ENCODE measurements around the gene GABRR1. TPM values are rescaled to one million over a fixed set of nuclear protein-coding genes. Genes with fewer than 3 reads are reported as not detected.
"Not testable (repeated sequence)": the region's sequence is repeated elsewhere in the genome, so short reads cannot be mapped to it uniquely, and the experiment has no call there.

GABRR1 gene
- total RNA-seq, 2 donors from 2014 or later = not detected

DNA sequence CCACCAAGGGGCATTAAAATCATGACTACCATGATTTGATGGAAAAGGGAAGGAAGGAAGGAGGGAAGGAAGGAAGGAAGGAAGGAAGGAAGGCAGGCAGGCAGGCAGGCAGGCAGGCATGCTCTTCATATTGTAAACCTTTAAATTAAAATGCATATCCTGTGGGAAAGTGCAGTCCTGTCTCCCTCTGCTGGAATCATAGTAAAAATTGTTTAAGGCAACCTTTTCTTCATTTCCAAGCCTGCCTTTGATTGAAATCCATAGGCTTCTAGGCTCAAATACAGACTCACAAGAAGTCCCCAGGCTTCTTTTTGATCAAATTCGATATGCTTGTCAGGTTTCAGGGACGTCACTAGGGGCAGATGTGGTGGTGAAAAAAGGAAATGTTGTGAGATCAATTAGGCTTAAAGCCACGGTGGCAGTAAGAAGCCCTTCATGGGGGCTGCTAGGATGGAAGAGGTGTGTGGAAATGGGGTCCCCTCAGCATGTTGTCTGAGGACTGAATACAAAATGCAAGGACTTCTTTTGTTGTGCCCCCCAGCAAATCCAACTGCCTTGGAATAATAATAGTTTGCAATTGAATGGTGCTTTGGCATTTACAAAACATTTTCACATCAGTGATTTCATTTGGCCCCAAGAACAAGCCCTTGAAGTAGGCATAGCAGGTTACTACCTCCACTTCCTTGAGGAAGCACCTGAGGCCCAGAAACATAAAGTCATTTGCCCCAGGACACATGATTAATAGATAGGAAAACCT, 25.6 kb upstream of the GABRR1 start:
- H3K4me3 Mint-ChIP-seq = no peak overlapping the region
- H3K27ac Mint-ChIP-seq = no peak overlapping the region
- no peak for ATAC-seq
- peaks cover 5 to 8% of the 10 kb centered on the region in 2 donors for H3K27me3 Mint-ChIP-seq
- peaks cover 13 to 14% of the 10 kb centered on the region in 2 donors for H3K4me1 Mint-ChIP-seq (ENCODE audit: low read depth in 2 of 2)
- H3K36me3 Mint-ChIP-seq = no peaks in the 10 kb centered on the region
- no peaks in the 10 kb centered on the region for H3K9me3 Mint-ChIP-seq
- no peak for DNase-seq (ENCODE audit: low spot score)

DNA sequence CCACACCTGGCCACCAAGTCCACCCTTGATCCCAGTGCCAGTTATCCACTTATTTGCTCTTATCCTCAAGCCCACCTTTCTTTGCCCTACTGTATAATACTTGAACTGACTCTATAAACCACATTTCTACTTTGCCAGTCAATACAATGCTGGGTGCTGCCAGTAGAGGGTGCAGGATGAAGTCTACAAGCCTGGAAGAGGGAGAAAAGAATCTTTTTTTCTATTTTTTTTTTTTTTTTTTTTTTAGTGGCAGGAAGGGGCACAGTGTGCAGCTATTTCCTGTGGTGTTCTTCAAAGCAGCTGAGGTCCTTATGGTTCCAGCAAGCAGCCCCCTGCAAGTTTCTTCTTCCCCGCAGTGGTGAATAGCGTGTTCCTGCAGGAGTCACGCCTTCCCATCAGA, 22.2 kb upstream of the GABRR1 start:
- Mint-ChIP-seq H3K4me3 (no peak overlapping the region), H3K36me3 (no peaks in the 10 kb centered on the region), H3K4me1 (ENCODE audit: low read depth in 2 of 2) (peaks cover 13 to 14% of the 10 kb centered on the region in 2 donors), H3K9me3 (no peaks in the 10 kb centered on the region), H3K27ac (no peak overlapping the region), H3K27me3 (peaks cover 8 to 17% of the 10 kb centered on the region in 2 donors)
- ATAC-seq (peak; percentile 24 to 48), DNase-seq (ENCODE audit: low spot score) (no peak)

DNA sequence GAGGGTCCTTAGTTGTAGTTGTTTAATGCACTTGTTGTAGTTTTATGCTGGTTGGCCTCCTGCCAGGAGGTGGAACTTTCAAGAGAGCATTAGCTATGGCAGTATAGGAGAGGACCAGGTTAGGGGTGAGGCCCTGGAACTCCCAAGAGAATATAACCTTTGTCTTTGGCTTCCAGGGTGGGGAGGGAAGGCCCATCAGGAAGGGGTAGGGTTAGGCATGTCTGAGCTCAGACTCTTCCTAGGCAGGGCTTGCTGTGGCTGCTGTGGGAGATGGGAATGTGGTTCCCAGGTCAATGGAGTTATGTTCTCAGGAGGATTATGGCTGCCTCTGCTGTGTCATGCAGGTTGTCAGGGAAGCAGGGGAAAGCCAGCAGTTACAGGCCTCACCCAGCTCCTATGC, 20.0 kb upstream of the GABRR1 start:
- H3K27ac Mint-ChIP-seq = no peak overlapping the region
- peaks cover 5% of the 10 kb centered on the region for H3K36me3 Mint-ChIP-seq
- peaks cover 19 to 21% of the 10 kb centered on the region in 2 donors for H3K4me1 Mint-ChIP-seq (ENCODE audit: low read depth in 2 of 2)
- DNase-seq (ENCODE audit: low spot score) (no peak), ATAC-seq (no peak)
- H3K27me3 Mint-ChIP-seq = peaks cover 18 to 21% of the 10 kb centered on the region in 2 donors
- no peaks in the 10 kb centered on the region for H3K9me3 Mint-ChIP-seq
- H3K4me3 Mint-ChIP-seq = no peak overlapping the region

DNA sequence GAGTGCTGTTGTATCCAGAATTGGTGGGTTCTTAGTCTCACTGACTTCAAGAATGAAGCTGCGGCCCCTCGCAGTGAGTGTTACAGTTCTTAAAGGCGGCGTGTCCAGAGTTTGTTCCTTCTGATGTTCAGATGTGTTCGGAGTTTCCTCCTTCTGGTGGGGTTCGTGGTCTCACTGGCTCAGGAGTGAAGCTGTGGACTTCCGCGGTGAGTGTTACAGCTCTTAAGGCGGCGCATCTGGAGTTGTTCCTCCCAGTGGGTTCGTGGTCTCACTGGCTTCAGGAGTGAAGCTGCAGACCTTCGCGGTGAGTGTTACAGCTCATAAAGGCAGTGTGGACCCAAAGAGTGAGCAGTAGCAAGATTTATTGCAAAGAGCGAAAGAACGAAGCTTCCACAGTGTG, 16.4 kb upstream of the GABRR1 start:
- H3K4me1 Mint-ChIP-seq (ENCODE audit: low read depth in 2 of 2); H3K36me3 Mint-ChIP-seq; H3K27ac Mint-ChIP-seq; ATAC-seq; DNase-seq (ENCODE audit: low spot score); H3K9me3 Mint-ChIP-seq: not testable (repeated sequence)
- peaks cover 21 to 30% of the 10 kb centered on the region in 2 donors for H3K27me3 Mint-ChIP-seq
- H3K4me3 Mint-ChIP-seq = peak overlapping the region; percentile 72

DNA sequence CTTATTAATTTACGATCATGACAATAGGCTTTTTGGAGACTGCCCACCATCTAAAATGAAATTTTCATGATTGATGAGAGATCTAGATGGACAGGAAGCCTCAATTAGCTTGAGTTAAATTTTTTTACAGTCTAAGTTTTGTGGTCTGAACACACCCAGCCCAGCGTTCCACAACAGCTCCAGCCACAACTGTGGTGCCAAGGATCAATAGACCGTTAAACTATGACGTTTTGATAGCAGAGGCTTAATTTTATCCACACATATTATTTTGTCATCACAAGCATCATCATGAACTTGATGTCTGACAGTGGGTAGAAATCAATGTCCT, 5.5 kb upstream of the GABRR1 start:
- Mint-ChIP-seq H3K27ac (no peak overlapping the region), H3K9me3 (no peaks in the 10 kb centered on the region), H3K4me1 (ENCODE audit: low read depth in 2 of 2) (no peaks in the 10 kb centered on the region), H3K27me3 (peaks cover 0 to 9% of the 10 kb centered on the region in 2 donors), H3K36me3 (no peaks in the 10 kb centered on the region), H3K4me3 (no peak overlapping the region)
- no peak for ATAC-seq
- no peak for DNase-seq (ENCODE audit: low spot score)

DNA sequence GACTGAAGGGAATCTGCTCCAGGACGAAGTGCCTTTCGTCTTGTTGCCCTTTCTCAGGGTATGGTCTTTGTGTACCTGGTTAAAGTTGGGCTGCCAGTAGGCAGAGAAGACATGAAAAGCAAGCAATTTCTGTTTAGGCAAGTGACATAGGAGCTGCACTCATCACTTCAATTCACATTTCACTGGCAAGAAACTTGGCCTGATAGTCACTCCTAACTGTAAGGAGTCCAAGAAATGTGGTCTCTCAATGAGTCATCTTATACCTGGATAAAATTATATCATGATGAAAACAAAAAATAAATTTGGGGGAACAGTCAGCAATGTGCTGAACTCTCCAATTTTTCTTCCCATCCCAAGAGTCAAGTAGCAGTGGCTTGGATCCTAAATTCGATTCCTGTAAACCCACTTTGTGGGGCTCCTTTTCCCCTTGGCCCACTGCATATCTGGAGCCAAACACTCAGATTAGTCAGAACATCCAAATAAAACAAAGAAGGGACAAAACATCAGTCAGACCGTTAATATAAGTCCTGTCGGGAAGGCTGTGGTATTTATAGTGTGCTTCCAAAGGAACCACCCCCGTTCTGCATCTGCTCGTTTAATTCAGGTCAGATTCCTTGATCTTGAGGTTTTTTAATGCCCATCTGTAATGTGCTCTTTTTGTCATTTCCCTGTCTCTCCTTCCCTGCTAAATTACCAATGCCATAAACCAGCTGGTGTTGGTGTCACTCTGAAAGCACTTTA, 5.0 kb upstream of the GABRR1 start:
- DNase-seq (ENCODE audit: low spot score) = no peak
- no peak overlapping the region for H3K4me3 Mint-ChIP-seq
- no peaks in the 10 kb centered on the region for H3K9me3 Mint-ChIP-seq
- peaks cover 0 to 15% of the 10 kb centered on the region in 2 donors for H3K27me3 Mint-ChIP-seq
- peak in 1 of 2 donors; percentile 36 for ATAC-seq
- no peaks in the 10 kb centered on the region for H3K36me3 Mint-ChIP-seq
- H3K4me1 Mint-ChIP-seq (ENCODE audit: low read depth in 2 of 2) = no peaks in the 10 kb centered on the region
- H3K27ac Mint-ChIP-seq = no peak overlapping the region

DNA sequence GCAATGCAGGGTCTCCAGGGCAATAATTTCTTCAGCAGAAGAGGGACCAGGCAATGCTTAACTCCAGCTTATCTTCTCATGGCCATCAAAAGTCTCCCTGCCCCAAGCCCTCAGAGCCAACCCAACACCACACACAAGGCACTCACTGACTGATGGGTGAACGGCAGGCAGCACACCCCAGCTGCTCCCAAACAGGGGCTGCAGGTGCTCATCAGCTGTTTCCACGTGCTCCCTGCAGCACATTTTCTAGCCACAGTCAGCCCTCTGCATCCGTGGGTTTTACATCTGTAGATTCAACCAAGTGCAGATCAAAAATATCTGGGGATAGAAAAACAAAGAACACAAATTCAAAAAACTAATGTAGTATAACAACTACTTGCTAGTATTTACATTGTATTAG, 4.0 kb upstream of the GABRR1 start:
- Mint-ChIP-seq H3K36me3 (no peaks in the 10 kb centered on the region), H3K4me3 (no peak overlapping the region), H3K27me3 (peaks cover 0 to 18% of the 10 kb centered on the region in 2 donors), H3K27ac (no peak overlapping the region), H3K4me1 (ENCODE audit: low read depth in 2 of 2) (no peaks in the 10 kb centered on the region), H3K9me3 (no peaks in the 10 kb centered on the region)
- ATAC-seq (peak in 1 of 2 donors; percentile 40), DNase-seq (ENCODE audit: low spot score) (no peak)

DNA sequence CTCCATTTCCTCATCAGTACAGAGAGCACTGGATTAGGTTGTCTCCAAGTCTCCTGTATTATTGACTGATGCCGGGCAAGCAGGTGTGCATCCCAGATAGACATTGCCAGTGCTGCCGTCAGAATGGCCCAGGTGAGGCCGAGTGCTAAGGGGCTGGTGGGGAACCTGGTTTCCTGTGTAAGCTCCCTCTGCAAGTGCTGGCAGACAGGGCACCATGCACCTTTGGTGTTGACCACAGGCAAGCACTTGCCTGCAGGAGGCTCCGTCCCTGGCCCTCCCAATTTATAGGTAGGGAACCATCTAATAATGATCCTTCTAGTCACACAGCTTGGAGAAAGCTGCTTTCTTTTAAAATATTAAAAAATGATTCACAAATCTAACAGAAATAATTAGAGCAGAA, 747 bp downstream of the GABRR1 start:
- H3K27me3 Mint-ChIP-seq = peaks cover 12 to 33% of the 10 kb centered on the region in 2 donors
- H3K4me1 Mint-ChIP-seq (ENCODE audit: low read depth in 2 of 2) = no peaks in the 10 kb centered on the region
- no peak overlapping the region for H3K4me3 Mint-ChIP-seq
- ATAC-seq = no peak
- no peak for DNase-seq (ENCODE audit: low spot score)
- no peak overlapping the region for H3K27ac Mint-ChIP-seq
- no peaks in the 10 kb centered on the region for H3K9me3 Mint-ChIP-seq
- H3K36me3 Mint-ChIP-seq = no peaks in the 10 kb centered on the region

DNA sequence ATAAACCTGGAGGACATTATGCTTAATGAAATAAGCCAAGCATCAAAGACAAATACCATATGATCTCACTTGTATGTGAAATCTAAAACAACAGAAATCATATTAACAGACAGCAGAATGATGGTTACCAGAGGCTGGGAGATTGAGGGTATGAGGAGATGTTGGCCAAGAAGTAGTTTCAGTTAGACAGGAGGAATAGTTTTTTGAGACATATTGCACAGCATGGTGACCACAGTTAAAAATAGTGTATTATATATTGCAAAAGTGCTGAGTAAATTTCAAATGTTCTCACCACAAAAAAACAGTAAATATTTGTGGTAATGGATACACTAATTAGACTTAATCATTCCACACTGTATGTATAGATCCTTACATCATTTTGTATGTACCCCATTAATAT, 1.8 kb downstream of the GABRR1 start:
- no peak overlapping the region for H3K27ac Mint-ChIP-seq
- ATAC-seq (no peak), DNase-seq (ENCODE audit: low spot score) (no peak)
- no peaks in the 10 kb centered on the region for H3K36me3 Mint-ChIP-seq
- H3K4me3 Mint-ChIP-seq = no peak overlapping the region
- no peaks in the 10 kb centered on the region for H3K4me1 Mint-ChIP-seq (ENCODE audit: low read depth in 2 of 2)
- no peaks in the 10 kb centered on the region for H3K9me3 Mint-ChIP-seq
- H3K27me3 Mint-ChIP-seq = peaks cover 12 to 35% of the 10 kb centered on the region in 2 donors

DNA sequence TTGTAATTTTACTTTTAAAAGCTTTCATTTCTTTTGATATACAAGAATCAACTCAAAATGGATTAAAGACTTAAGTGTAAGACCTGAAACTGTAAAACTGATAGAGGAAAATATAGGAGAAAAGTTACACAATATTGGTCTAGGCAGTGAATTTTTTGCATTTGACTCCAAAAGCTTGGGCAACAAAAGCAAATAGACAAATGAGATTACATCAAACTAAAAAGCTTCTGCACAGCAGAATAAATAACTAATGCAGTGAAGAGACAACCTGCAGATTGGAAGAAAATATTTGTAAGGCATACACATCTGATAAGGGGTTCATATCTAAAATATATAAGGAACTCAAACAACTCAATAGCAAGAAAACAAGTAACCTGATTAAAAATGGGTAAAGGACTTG, 3.0 kb downstream of the GABRR1 start:
- DNase-seq (ENCODE audit: low spot score) = no peak
- H3K27me3 Mint-ChIP-seq = peaks cover 12 to 33% of the 10 kb centered on the region in 2 donors
- no peak overlapping the region for H3K27ac Mint-ChIP-seq
- ATAC-seq = no peak
- no peaks in the 10 kb centered on the region for H3K4me1 Mint-ChIP-seq (ENCODE audit: low read depth in 2 of 2)
- H3K9me3 Mint-ChIP-seq = no peaks in the 10 kb centered on the region
- H3K36me3 Mint-ChIP-seq = no peaks in the 10 kb centered on the region
- H3K4me3 Mint-ChIP-seq = no peak overlapping the region

DNA sequence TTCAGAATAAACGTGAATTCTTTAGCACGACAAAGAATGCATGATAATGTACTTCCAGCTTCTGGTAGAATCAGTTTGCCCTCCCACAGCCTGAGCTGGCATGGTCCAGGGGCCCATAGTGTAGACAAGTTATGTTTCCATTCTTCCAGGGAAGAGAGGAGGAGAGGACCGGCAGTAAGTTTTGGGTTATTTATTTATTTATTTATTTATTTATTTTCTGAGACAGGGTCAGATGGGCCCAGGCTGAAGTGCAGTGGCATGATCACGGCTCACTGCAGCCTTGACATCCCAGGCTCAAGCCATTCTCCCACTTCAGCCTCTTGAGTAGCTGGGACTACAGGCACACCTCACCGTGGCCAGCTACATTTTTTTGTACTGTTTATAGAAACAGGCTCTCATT, 4.7 kb downstream of the GABRR1 start:
- Mint-ChIP-seq H3K9me3 (no peaks in the 10 kb centered on the region), H3K27ac (no peak overlapping the region), H3K27me3 (peaks cover 12 to 27% of the 10 kb centered on the region in 2 donors), H3K4me3 (no peak overlapping the region), H3K4me1 (ENCODE audit: low read depth in 2 of 2) (no peaks in the 10 kb centered on the region), H3K36me3 (no peaks in the 10 kb centered on the region)
- ATAC-seq (no peak), DNase-seq (ENCODE audit: low spot score) (no peak)

DNA sequence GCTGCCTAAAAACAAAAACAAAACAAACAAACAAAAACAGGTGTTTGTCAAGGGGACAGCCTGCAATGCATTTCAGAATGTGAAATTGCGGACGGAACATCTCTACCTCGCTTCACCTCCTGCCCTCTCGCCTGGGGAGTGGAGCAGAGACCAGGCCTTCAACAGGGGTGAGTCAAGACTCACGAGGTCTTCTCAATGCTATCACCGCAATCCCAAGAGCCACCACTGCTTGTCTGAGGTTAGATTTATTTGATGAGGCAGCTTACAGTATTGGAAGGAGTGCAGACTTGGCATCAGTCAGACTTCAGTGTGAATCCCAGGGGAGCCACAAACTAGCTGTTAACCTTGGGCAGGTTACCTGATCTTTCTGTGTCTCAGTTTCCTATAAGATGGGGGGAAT, 7.7 kb downstream of the GABRR1 start:
- Mint-ChIP-seq H3K27me3 (peaks cover 17% of the 10 kb centered on the region in 2 donors), H3K36me3 (no peaks in the 10 kb centered on the region), H3K4me1 (ENCODE audit: low read depth in 2 of 2) (no peaks in the 10 kb centered on the region), H3K27ac (no peak overlapping the region), H3K4me3 (no peak overlapping the region), H3K9me3 (no peaks in the 10 kb centered on the region)
- no peak for ATAC-seq
- DNase-seq (ENCODE audit: low spot score) = no peak

DNA sequence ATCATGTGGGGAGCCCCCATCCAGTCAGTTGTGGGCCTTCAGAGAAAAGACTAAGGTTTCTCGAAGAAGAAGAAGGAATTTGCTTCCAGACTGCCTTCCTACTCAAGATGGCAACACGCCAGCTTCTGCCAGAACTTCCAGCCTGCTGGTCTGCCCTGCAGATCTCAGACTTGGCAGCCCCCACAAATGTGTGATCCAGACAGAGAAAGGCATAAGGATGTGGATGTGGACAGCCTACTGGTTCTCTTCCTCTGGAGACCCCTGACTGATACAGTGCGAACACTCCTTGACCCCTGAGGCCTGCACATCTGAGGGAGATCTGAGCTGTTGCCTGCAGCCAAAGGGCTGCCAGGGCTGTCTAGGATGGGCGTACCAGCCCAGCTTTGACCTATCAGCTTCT, 8.6 kb downstream of the GABRR1 start:
- H3K27me3 Mint-ChIP-seq = peaks cover 11 to 12% of the 10 kb centered on the region in 2 donors

DNA sequence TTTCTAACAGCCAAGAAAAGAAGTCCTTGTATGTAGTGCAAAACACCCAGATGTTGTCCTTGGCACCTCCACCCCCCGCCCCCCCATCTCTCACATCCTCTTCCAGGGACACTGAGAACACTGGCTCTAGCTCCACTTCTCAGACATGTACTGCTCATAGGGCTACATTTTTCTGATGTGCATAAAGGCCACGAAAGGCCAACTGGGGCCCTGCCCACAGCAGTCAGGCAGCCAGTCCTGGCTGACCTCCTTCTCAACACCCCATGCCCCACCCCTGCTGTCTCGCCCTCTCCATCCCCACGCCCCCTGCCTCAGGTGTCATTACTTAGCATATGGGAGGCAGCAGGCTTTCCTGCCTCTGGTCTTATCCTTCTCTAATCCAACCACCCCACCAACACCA, 11.3 kb downstream of the GABRR1 start:
- Mint-ChIP-seq H3K27ac (no peak overlapping the region), H3K36me3 (no peaks in the 10 kb centered on the region), H3K4me3 (no peak overlapping the region), H3K27me3 (peaks cover 0 to 6% of the 10 kb centered on the region in 2 donors), H3K9me3 (no peaks in the 10 kb centered on the region), H3K4me1 (ENCODE audit: low read depth in 2 of 2) (no peaks in the 10 kb centered on the region)
- DNase-seq (ENCODE audit: low spot score) (no peak), ATAC-seq (no peak)

More for the DNA sequence above, 8.6 kb downstream of the GABRR1 start:
- Mint-ChIP-seq H3K9me3 (no peaks in the 10 kb centered on the region), H3K4me1 (ENCODE audit: low read depth in 2 of 2) (no peaks in the 10 kb centered on the region), H3K27ac (no peak overlapping the region), H3K4me3 (no peak overlapping the region), H3K36me3 (no peaks in the 10 kb centered on the region)
- DNase-seq (ENCODE audit: low spot score) = no peak
- ATAC-seq = no peak
